ENCODE measurements around the gene B4GALT5. TPM values are rescaled to one million over a fixed set of nuclear protein-coding genes. Genes with fewer than 3 reads are reported as not detected.
A peak's percentile ranks its signal among the peaks of the same experiment; 100 is the strongest.
"Not testable (repeated sequence)": the region's sequence is repeated elsewhere in the genome, so short reads cannot be mapped to it uniquely, and the experiment has no call there.

B4GALT5 gene
- total RNA-seq (10 to 100 TPM in 2 of 5 experiments, 1 to 10 TPM in 3; 3.3 to 23.1 (median 4.6) TPM), polyA plus RNA-seq (under 1 TPM; 0.14 to 0.37 TPM), total RNA-seq (4.6 reads per million, percentile 22 among the genes with 10 or more reads in this experiment)

- DNase-seq (peak in 8 of 9 donors; percentile 26 to 82 (median 47)), ATAC-seq (peak; percentile 90)
- Mint-ChIP-seq H3K4me3 (peak within 1 kb of the TSS; percentile 86 to 93 (median 90)), H3K4me1 (peaks cover 26 to 43% (median 38%) of the 10 kb centered on the region in 7 donors), H3K27me3 (peaks cover 0 to 4% (median 0%) of the 10 kb centered on the region in 5 donors), H3K9me3 (no peaks in the 10 kb centered on the region), H3K36me3 (no peaks in the 10 kb centered on the region), H3K27ac (peak within 1 kb of the TSS; percentile 53 to 89 (median 81))
- intact Hi-C loops (cut with micrococcal nuclease): loop anchor here (1.0 to 5.0 kb wide), 8 partner anchors 37 to 887 kb away; partner anchors contain the start of genes SLC9A8 (in 2 of the 2), PREX1 (in 1 of the 2), RNF114 (in 1 of the 2) and STAU1 (in 1 of the 2)
- Histone ChIP-seq H3K27me3 (ENCODE audit: control insufficient read depth in 2 of 2, insufficient read depth in 2 of 2, low read length in 2 of 2) (no peaks in the 10 kb centered on the region), H3K4me1 (ENCODE audit: control insufficient read depth in 2 of 2, insufficient read depth in 2 of 2, low read length in 2 of 2) (peaks cover 7 to 15% of the 10 kb centered on the region in 2 donors), H3K4me3 (ENCODE audit: low read length) (peak within 1 kb of the TSS; percentile 67), H3K36me3 (ENCODE audit: control insufficient read depth in 2 of 3, insufficient read depth in 3 of 3, low read length in 3 of 3) (peaks cover 0 to 5% (median 0%) of the 10 kb centered on the region in 3 experiments), H3K27ac (ENCODE audit: low read depth, low read length) (peak within 1 kb of the TSS; percentile 66), H3K9me3 (ENCODE audit: control insufficient read depth in 2 of 3, low read length in 3 of 3) (no peaks in the 10 kb centered on the region)
- CTCF ChIA-PET: interaction anchor here (0.6 kb wide), 1 partner anchor 130 kb away, joined by 3 read pairs; no protein-coding TSS in a partner anchor
- POLR2A ChIA-PET: interaction anchor here (0.6 to 1.2 kb wide), 3 partner anchors 99 to 398 kb away, joined by 3 to 4 read pairs (median 3); partner anchors contain the start of gene SLC9A8
These were observed at the start of gene B4GALT5 for GRCh38 chr20:49713753-49714712. Gene B4GALT5 (minus strand): TSS chr20:49713878. CDS start chr20:49713690, 188 bp downstream.

- H3K27me3 ChIP-seq (ENCODE audit: control insufficient read depth in 2 of 2, insufficient read depth in 2 of 2, low read length in 2 of 2): peaks cover 0 to 14% of the 10 kb centered on the region in 2 donors
- ChIA-PET POLR2A (no interaction called here), CTCF (interaction anchor here (1.0 kb wide), 1 partner anchor 36 kb away, joined by 3 read pairs; no protein-coding TSS in a partner anchor)
- no peak overlapping the region for H3K4me3 Mint-ChIP-seq
- H3K36me3 Mint-ChIP-seq: peaks cover 0 to 3% (median 3%) of the 10 kb centered on the region in 5 donors
- H3K9me3 Mint-ChIP-seq: peaks cover 0 to 5% (median 2%) of the 10 kb centered on the region in 11 donors
- ATAC-seq (no peak), DNase-seq (no peak)
- no peak overlapping the region for H3K27ac ChIP-seq (ENCODE audit: low read depth, low read length)
- no peaks in the 10 kb centered on the region for H3K9me3 ChIP-seq (ENCODE audit: control insufficient read depth in 2 of 3, low read length in 3 of 3)
- no peak overlapping the region for H3K4me3 ChIP-seq (ENCODE audit: low read length)
- intact Hi-C loops (cut with micrococcal nuclease): no loop called here
- H3K4me1 ChIP-seq (ENCODE audit: control insufficient read depth in 2 of 2, insufficient read depth in 2 of 2, low read length in 2 of 2): peaks cover 3 to 8% of the 10 kb centered on the region in 2 donors
- peaks cover 2 to 15% (median 10%) of the 10 kb centered on the region in 7 donors for H3K4me1 Mint-ChIP-seq
- no peaks in the 10 kb centered on the region for H3K36me3 ChIP-seq (ENCODE audit: control insufficient read depth in 2 of 3, insufficient read depth in 3 of 3, low read length in 3 of 3)
- H3K27ac Mint-ChIP-seq: no peak overlapping the region
- peaks cover 44 to 86% (median 60%) of the 10 kb centered on the region in 5 donors for H3K27me3 Mint-ChIP-seq
These were observed 49.5 kb upstream of the B4GALT5 start for GRCh38 chr20:49762940-49763766.

- Mint-ChIP-seq H3K27me3 (peaks cover 48 to 87% (median 57%) of the 10 kb centered on the region in 5 donors), H3K9me3 (peaks cover 0 to 13% (median 3%) of the 10 kb centered on the region in 11 donors), H3K27ac (peak overlapping the region in 1 of 9 donors; percentile 19)
- H3K4me1 Mint-ChIP-seq; POLR2A ChIA-PET; H3K9me3 ChIP-seq (ENCODE audit: control insufficient read depth in 2 of 3, low read length in 3 of 3); DNase-seq; H3K4me3 ChIP-seq (ENCODE audit: low read length); CTCF ChIA-PET; H3K27me3 ChIP-seq (ENCODE audit: control insufficient read depth in 2 of 2, insufficient read depth in 2 of 2, low read length in 2 of 2); H3K36me3 Mint-ChIP-seq; H3K27ac ChIP-seq (ENCODE audit: low read depth, low read length); H3K36me3 ChIP-seq (ENCODE audit: control insufficient read depth in 2 of 3, insufficient read depth in 3 of 3, low read length in 3 of 3); H3K4me3 Mint-ChIP-seq; intact Hi-C loops (cut with micrococcal nuclease); H3K4me1 ChIP-seq (ENCODE audit: control insufficient read depth in 2 of 2, insufficient read depth in 2 of 2, low read length in 2 of 2); ATAC-seq: not testable (repeated sequence)
These were observed 48.2 kb upstream of the B4GALT5 start for GRCh38 chr20:49761888-49762287.

- H3K27ac ChIP-seq (ENCODE audit: low read depth, low read length): no peak overlapping the region
- H3K36me3 ChIP-seq (ENCODE audit: control insufficient read depth in 2 of 3, insufficient read depth in 3 of 3, low read length in 3 of 3): no peaks in the 10 kb centered on the region
- no peaks in the 10 kb centered on the region for H3K27me3 ChIP-seq (ENCODE audit: control insufficient read depth in 2 of 2, insufficient read depth in 2 of 2, low read length in 2 of 2)
- ChIA-PET CTCF (no interaction called here), POLR2A (no interaction called here)
- peaks cover 0 to 3% (median 0%) of the 10 kb centered on the region in 5 donors for H3K36me3 Mint-ChIP-seq
- intact Hi-C loops (cut with micrococcal nuclease): no loop called here
- H3K9me3 ChIP-seq (ENCODE audit: control insufficient read depth in 2 of 3, low read length in 3 of 3): no peaks in the 10 kb centered on the region
- DNase-seq (no peak), ATAC-seq (no peak)
- peaks cover 0 to 14% (median 3%) of the 10 kb centered on the region in 11 donors for H3K9me3 Mint-ChIP-seq
- H3K4me1 Mint-ChIP-seq: peaks cover 0 to 5% (median 4%) of the 10 kb centered on the region in 7 donors
- no peak overlapping the region for H3K4me3 Mint-ChIP-seq
- H3K27me3 Mint-ChIP-seq: peaks cover 35 to 86% (median 48%) of the 10 kb centered on the region in 5 donors
- H3K27ac Mint-ChIP-seq: no peak overlapping the region
- H3K4me1 ChIP-seq (ENCODE audit: control insufficient read depth in 2 of 2, insufficient read depth in 2 of 2, low read length in 2 of 2): no peaks in the 10 kb centered on the region
- no peak overlapping the region for H3K4me3 ChIP-seq (ENCODE audit: low read length)
These were observed 45.7 kb upstream of the B4GALT5 start for GRCh38 chr20:49759266-49759950.

- Histone ChIP-seq H3K4me1 (ENCODE audit: control insufficient read depth in 2 of 2, insufficient read depth in 2 of 2, low read length in 2 of 2) (no peaks in the 10 kb centered on the region), H3K27me3 (ENCODE audit: control insufficient read depth in 2 of 2, insufficient read depth in 2 of 2, low read length in 2 of 2) (no peaks in the 10 kb centered on the region), H3K9me3 (ENCODE audit: control insufficient read depth in 2 of 3, low read length in 3 of 3) (no peaks in the 10 kb centered on the region), H3K4me3 (ENCODE audit: low read length) (no peak overlapping the region), H3K27ac (ENCODE audit: low read depth, low read length) (no peak overlapping the region), H3K36me3 (ENCODE audit: control insufficient read depth in 2 of 3, insufficient read depth in 3 of 3, low read length in 3 of 3) (no peaks in the 10 kb centered on the region)
- POLR2A ChIA-PET: no interaction called here
- CTCF ChIA-PET: no interaction called here
- H3K36me3 Mint-ChIP-seq: peaks cover 0 to 3% (median 0%) of the 10 kb centered on the region in 5 donors
- no peak overlapping the region for H3K27ac Mint-ChIP-seq
- intact Hi-C loops (cut with micrococcal nuclease): no loop called here
- H3K4me3 Mint-ChIP-seq: no peak overlapping the region
- DNase-seq (no peak), ATAC-seq (no peak)
- peaks cover 0 to 5% (median 3%) of the 10 kb centered on the region in 7 donors for H3K4me1 Mint-ChIP-seq
- H3K27me3 Mint-ChIP-seq: peaks cover 32 to 84% (median 48%) of the 10 kb centered on the region in 5 donors
- peaks cover 0 to 14% (median 3%) of the 10 kb centered on the region in 11 donors for H3K9me3 Mint-ChIP-seq
These were observed 45.1 kb upstream of the B4GALT5 start for GRCh38 chr20:49758781-49759180.
